ENCODE results near the gene CPNE1. TPM values are rescaled to one million over a fixed set of nuclear protein-coding genes. Genes with fewer than 3 reads are reported as not detected.

The CPNE1 gene
- total RNA-seq, 1 experiment from 2014 or later: 222 TPM

DNA sequence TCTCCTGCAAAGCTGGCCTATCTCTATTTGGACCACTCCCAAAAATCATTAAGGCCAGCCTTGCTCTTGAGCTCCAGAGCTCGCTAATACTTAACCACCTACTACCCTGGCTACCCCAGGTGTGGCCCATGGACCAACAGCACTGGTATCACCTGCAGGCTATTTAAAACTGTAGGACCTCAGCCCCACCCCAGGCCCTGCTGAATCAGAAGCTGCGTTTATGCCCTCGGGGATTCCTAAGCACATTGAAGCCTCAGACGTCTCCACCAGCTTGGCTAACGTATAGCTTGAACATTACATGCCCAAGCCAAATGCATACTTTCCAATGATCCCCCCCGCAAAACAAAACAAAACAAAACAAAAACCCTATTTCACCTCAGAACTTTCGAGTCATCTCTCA, 68.8 kb downstream of the CPNE1 start:
- ChIA-PET POLR2A (ENCODE audit: unreplicated experiment) (no interaction called here), CTCF (no interaction called here)
- no peak overlapping the region for H3K9ac ChIP-seq (ENCODE audit: low read length)
- DNase-seq: no peak
- intact Hi-C loops (cut with micrococcal nuclease): no loop called here
- no peaks in the 10 kb centered on the region for H3K9me2 ChIP-seq (replicated peaks; ENCODE audit: low read length)
- no peak overlapping the region for H3K4me3 ChIP-seq (ENCODE audit: low read length)
- H3K4me1 ChIP-seq (ENCODE audit: insufficient read depth, low read length): no peaks in the 10 kb centered on the region
- H3K27ac ChIP-seq (ENCODE audit: low read length): no peak overlapping the region
- H3K4me2 ChIP-seq (ENCODE audit: low read length): no peak overlapping the region
- H3K27me3 ChIP-seq (ENCODE audit: low read length): no peaks in the 10 kb centered on the region
- H3K79me2 ChIP-seq (ENCODE audit: low read length): no peaks in the 10 kb centered on the region
- no peaks in the 10 kb centered on the region for H4K20me1 ChIP-seq (ENCODE audit: low read length)
- H3K36me3 ChIP-seq (ENCODE audit: low read depth, low read length): peaks cover 6% of the 10 kb centered on the region
- H3K9me3 ChIP-seq (ENCODE audit: low read length): no peaks in the 10 kb centered on the region
- no TSS peak for BruUV-seq (replicated peaks)
- TF ChIP-seq CTCF (conservative IDR thresholded peaks at IDR 0.05; ENCODE audit: low read depth, low read length): no peak
- no peak for TF ChIP-seq EZH2 (IDR thresholded peaks at IDR 0.05; ENCODE audit: low read length, unreplicated experiment)
- TF ChIP-seq EZH2phosphoT487 (IDR thresholded peaks at IDR 0.05; ENCODE audit: borderline replicate concordance, low read length): no peak
- H2AFZ ChIP-seq (ENCODE audit: low read length): no peak overlapping the region
- ATAC-seq: no peak
- H3F3A ChIP-seq (ENCODE audit: low read length, unreplicated experiment): no peaks in the 10 kb centered on the region

DNA sequence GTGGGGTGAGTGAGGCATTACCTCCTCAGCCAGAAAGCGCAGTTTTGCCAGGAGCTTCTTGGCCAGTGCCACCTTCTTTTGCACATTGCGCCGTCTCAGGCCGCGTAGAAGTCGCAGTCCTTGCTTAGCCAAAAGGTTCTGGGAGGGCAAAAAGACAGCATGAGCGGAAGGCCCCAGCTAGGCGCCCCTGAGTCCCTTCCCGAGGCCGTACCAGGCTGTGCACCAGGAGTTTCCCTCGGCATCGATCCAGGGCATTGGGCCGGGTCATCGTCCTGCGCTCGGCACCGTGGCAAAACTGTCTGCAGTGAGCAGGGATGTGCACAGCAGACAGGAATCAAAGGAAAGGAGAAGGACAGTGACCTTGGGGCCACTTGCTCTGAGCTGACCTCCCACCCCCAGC, 69.2 kb downstream of the CPNE1 start:
- no peak overlapping the region for H3K4me3 ChIP-seq (ENCODE audit: low read length)
- no peak overlapping the region for H2AFZ ChIP-seq (ENCODE audit: low read length)
- no peak overlapping the region for H3K27ac ChIP-seq (ENCODE audit: low read length)
- ATAC-seq (no peak), DNase-seq (no peak)
- H3K9ac ChIP-seq (ENCODE audit: low read length): no peak overlapping the region
- H3F3A ChIP-seq (ENCODE audit: low read length, unreplicated experiment): no peaks in the 10 kb centered on the region
- TF ChIP-seq EZH2 (IDR thresholded peaks at IDR 0.05; ENCODE audit: low read length, unreplicated experiment) (no peak), EZH2phosphoT487 (IDR thresholded peaks at IDR 0.05; ENCODE audit: borderline replicate concordance, low read length) (no peak), CTCF (conservative IDR thresholded peaks at IDR 0.05; ENCODE audit: low read depth, low read length) (no peak)
- H3K4me1 ChIP-seq (ENCODE audit: insufficient read depth, low read length): no peaks in the 10 kb centered on the region
- H3K9me2 ChIP-seq (replicated peaks; ENCODE audit: low read length): no peaks in the 10 kb centered on the region
- BruUV-seq (replicated peaks): no TSS peak
- H4K20me1 ChIP-seq (ENCODE audit: low read length): no peaks in the 10 kb centered on the region
- no peaks in the 10 kb centered on the region for H3K79me2 ChIP-seq (ENCODE audit: low read length)
- POLR2A ChIA-PET (ENCODE audit: unreplicated experiment): no interaction called here
- CTCF ChIA-PET: no interaction called here
- peaks cover 6% of the 10 kb centered on the region for H3K36me3 ChIP-seq (ENCODE audit: low read depth, low read length)
- intact Hi-C loops (cut with micrococcal nuclease): no loop called here
- H3K9me3 ChIP-seq (ENCODE audit: low read length): no peaks in the 10 kb centered on the region
- no peak overlapping the region for H3K4me2 ChIP-seq (ENCODE audit: low read length)
- no peaks in the 10 kb centered on the region for H3K27me3 ChIP-seq (ENCODE audit: low read length)

DNA sequence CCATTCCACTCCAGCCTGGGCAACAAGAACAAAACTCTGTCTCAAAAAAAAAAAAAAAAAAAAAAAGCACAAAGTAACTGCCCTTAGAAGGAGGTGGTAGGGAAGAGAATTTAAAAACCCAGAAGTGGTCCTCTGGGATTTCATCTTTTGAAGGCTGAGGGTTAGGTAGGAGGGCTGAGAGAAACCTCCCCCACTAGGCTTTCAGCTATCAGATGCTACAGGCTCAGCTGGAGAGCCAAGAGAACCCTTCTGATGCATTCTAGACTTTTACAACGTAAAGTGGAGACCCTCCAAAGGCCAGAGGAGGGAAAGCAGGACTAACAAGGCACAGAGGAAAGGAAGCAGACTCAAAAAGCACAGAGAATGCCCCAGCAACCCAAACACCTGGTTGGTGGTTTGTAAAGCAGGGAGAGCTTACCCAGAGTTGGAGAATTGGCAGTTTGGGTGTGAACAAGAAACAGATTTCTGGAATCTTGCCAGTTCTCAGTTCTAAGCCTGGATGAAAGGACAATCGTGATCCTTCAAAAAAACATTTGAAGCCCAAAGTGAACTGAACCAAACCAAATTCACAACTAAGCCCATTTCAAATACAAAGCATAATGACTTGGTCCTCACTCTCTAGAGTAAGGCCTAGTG, 72.2 kb downstream of the CPNE1 start:
- POLR2A ChIA-PET (ENCODE audit: unreplicated experiment): no interaction called here
- no peaks in the 10 kb centered on the region for H3K4me1 ChIP-seq (ENCODE audit: insufficient read depth, low read length)
- no peak for ATAC-seq

More for the DNA sequence above, 72.2 kb downstream of the CPNE1 start:
- H3K9me2 ChIP-seq (replicated peaks; ENCODE audit: low read length): no peaks in the 10 kb centered on the region
- H3K9me3 ChIP-seq (ENCODE audit: low read length): no peaks in the 10 kb centered on the region
- no peak for TF ChIP-seq EZH2phosphoT487 (IDR thresholded peaks at IDR 0.05; ENCODE audit: borderline replicate concordance, low read length)
- TF ChIP-seq CTCF (conservative IDR thresholded peaks at IDR 0.05; ENCODE audit: low read depth, low read length): no peak
- TF ChIP-seq EZH2 (IDR thresholded peaks at IDR 0.05; ENCODE audit: low read length, unreplicated experiment): no peak
- no peaks in the 10 kb centered on the region for H4K20me1 ChIP-seq (ENCODE audit: low read length)
- no peaks in the 10 kb centered on the region for H3K79me2 ChIP-seq (ENCODE audit: low read length)
- intact Hi-C loops (cut with micrococcal nuclease): no loop called here
- no peak overlapping the region for H3K9ac ChIP-seq (ENCODE audit: low read length)
- no peak overlapping the region for H3K4me3 ChIP-seq (ENCODE audit: low read length)
- H3F3A ChIP-seq (ENCODE audit: low read length, unreplicated experiment): no peaks in the 10 kb centered on the region
- H3K27ac ChIP-seq (ENCODE audit: low read length): no peak overlapping the region
- H3K36me3 ChIP-seq (ENCODE audit: low read depth, low read length): peaks cover 6% of the 10 kb centered on the region
- H3K4me2 ChIP-seq (ENCODE audit: low read length): no peak overlapping the region
- CTCF ChIA-PET: interaction anchor here (0.5 kb wide), 1 partner anchor 23 kb away, joined by 11 read pairs; the partner anchor contains the start of gene SPAG4
- no peak overlapping the region for H2AFZ ChIP-seq (ENCODE audit: low read length)
- no peaks in the 10 kb centered on the region for H3K27me3 ChIP-seq (ENCODE audit: low read length)
- no peak for DNase-seq
- no TSS peak for BruUV-seq (replicated peaks)
